DOHH2 (cell line): ENCODE data around the gene MRTFB.

ENCODE experiments used
- H3F3A ChIP-seq: fragments of 200-600 bp; sonication (generic), shearing (Covaris generic); 2 replicates; pipeline ENCODE4 v1.6.0; 2016; ENCODE audit warnings: antibody characterized with exemption, mild to moderate bottlenecking; ENCODE audit not compliant: control insufficient read depth, insufficient read depth
- H3K27ac ChIP-seq: fragments of 200-600 bp; sonication (generic); 2 replicates; pipeline ENCODE4 v1.5.1; 2014; ENCODE audit warnings: low read depth, mild to moderate bottlenecking, low read length, moderate library complexity
- H3K27me3 ChIP-seq: fragments of 200-600 bp; sonication (generic); 2 replicates; pipeline ENCODE4 v1.6.1; 2014; ENCODE audit warnings: mild to moderate bottlenecking, low read length, mixed read lengths; ENCODE audit not compliant: control insufficient read depth
- H3K36me3 ChIP-seq: fragments of 200-600 bp; sonication (generic); 2 replicates; pipeline ENCODE4 v1.6.1; 2014; ENCODE audit warnings: mild to moderate bottlenecking, low read length, moderate library complexity, mixed read lengths; ENCODE audit not compliant: control insufficient read depth
- H3K4me1 ChIP-seq: fragments of 200-600 bp; sonication (generic); 2 replicates; pipeline ENCODE4 v1.6.1; 2014; ENCODE audit warnings: mild to moderate bottlenecking, low read length, mixed read lengths; ENCODE audit not compliant: control insufficient read depth
- H3K4me2 ChIP-seq: fragments of 200-600 bp; sonication (generic); 2 replicates; pipeline ENCODE4 v1.6.0; 2014; ENCODE audit warnings: mild to moderate bottlenecking, low read length, moderate library complexity
- H3K4me3 ChIP-seq: fragments of 200-600 bp; sonication (generic); 2 replicates; pipeline ENCODE4 v1.5.1; 2014; ENCODE audit warnings: mild to moderate bottlenecking, low read length, mixed read lengths
- H3K79me2 ChIP-seq: fragments of 200-600 bp; sonication (generic); 2 replicates; pipeline ENCODE4 v1.6.1; 2014; ENCODE audit warnings: mild to moderate bottlenecking, low read length, mixed read lengths; ENCODE audit not compliant: control insufficient read depth
- H3K9me2 ChIP-seq: fragments of 200-600 bp; sonication (generic); replicated peaks from 2 replicates; pipeline ENCODE4 v1.6.1; 2014; ENCODE audit warnings: mild to moderate bottlenecking, low read length, mixed read lengths; ENCODE audit not compliant: control insufficient read depth
- H3K9me3 ChIP-seq: fragments of 200-600 bp; sonication (generic); 2 replicates; pipeline ENCODE4 v1.6.1; 2014; ENCODE audit warnings: antibody characterized with exemption, low read length, mixed read lengths; ENCODE audit not compliant: control insufficient read depth, insufficient read depth
- H4K20me1 ChIP-seq: fragments of 200-600 bp; sonication (generic); 2 replicates; pipeline ENCODE4 v1.6.0; 2014; ENCODE audit warnings: low read depth, mild to moderate bottlenecking, antibody characterized with exemption, low read length, moderate library complexity; ENCODE audit not compliant: control insufficient read depth, insufficient read depth
- EZH2phosphoT487 ChIP-seq: fragments of 200-600 bp; sonication (generic); IDR thresholded peaks from 2 replicates; pipeline ENCODE4 v1.6.1; 2017; ENCODE audit warnings: borderline replicate concordance, mild to moderate bottlenecking, antibody characterized with exemption, low read length, moderate library complexity, mixed read lengths
- TF ChIP-seq, protein P1 (sequence below): fragments of 200-600 bp; sonication (generic); IDR thresholded peaks from one replicate; pipeline ENCODE4 v1.5.1; 2014; ENCODE audit warnings: antibody characterized with exemption, mild to moderate bottlenecking, low read depth, low read length; ENCODE audit not compliant: poor library complexity, severe bottlenecking

Gene MRTFB

GRCh38 chr16:14215941-14216340 is 144.8 kb downstream of the MRTFB start:
- H3K27ac ChIP-seq, result no peak overlapping the region

GRCh38 chr16:14219983-14220382 is 148.9 kb downstream of the MRTFB start:
- Histone ChIP-seq H4K20me1 (no peaks in the 10 kb centered on the region), H3K9me2 (no peaks in the 10 kb centered on the region), H3K36me3 (peaks cover 4% of the 10 kb centered on the region; the same call in 1 of the 2 replicates), H3K4me2 (no peak overlapping the region), H3K9me3 (no peaks in the 10 kb centered on the region), H3K4me1 (no peaks in the 10 kb centered on the region), H3F3A (no peaks in the 10 kb centered on the region), H3K79me2 (no peaks in the 10 kb centered on the region), H3K4me3 (no peak overlapping the region), H3K27ac (no peak overlapping the region), H3K27me3 (no peaks in the 10 kb centered on the region)
- TF ChIP-seq, protein P1, sequence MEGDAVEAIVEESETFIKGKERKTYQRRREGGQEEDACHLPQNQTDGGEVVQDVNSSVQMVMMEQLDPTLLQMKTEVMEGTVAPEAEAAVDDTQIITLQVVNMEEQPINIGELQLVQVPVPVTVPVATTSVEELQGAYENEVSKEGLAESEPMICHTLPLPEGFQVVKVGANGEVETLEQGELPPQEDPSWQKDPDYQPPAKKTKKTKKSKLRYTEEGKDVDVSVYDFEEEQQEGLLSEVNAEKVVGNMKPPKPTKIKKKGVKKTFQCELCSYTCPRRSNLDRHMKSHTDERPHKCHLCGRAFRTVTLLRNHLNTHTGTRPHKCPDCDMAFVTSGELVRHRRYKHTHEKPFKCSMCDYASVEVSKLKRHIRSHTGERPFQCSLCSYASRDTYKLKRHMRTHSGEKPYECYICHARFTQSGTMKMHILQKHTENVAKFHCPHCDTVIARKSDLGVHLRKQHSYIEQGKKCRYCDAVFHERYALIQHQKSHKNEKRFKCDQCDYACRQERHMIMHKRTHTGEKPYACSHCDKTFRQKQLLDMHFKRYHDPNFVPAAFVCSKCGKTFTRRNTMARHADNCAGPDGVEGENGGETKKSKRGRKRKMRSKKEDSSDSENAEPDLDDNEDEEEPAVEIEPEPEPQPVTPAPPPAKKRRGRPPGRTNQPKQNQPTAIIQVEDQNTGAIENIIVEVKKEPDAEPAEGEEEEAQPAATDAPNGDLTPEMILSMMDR, result no peak
- TF ChIP-seq EZH2phosphoT487, result no peak

More at GRCh38 chr16:14215941-14216340, 144.8 kb downstream of the MRTFB start:
- H3K27me3 ChIP-seq, result no peaks in the 10 kb centered on the region
- no peak overlapping the region for H3K4me2 ChIP-seq
- no peak overlapping the region for H3K4me3 ChIP-seq
- H3K9me3 ChIP-seq, result no peaks in the 10 kb centered on the region
- TF ChIP-seq EZH2phosphoT487, result no peak
- TF ChIP-seq, protein P1, result no peak
- no peaks in the 10 kb centered on the region for H3F3A ChIP-seq
- no peaks in the 10 kb centered on the region for H4K20me1 ChIP-seq
- H3K9me2 ChIP-seq, result no peaks in the 10 kb centered on the region
- H3K36me3 ChIP-seq, result no peaks in the 10 kb centered on the region; the same call in 1 of the 2 replicates
- no peaks in the 10 kb centered on the region for H3K79me2 ChIP-seq
- no peaks in the 10 kb centered on the region for H3K4me1 ChIP-seq

- Histone ChIP-seq H4K20me1 (no peaks in the 10 kb centered on the region), H3K4me3 (no peak overlapping the region), H3F3A (no peaks in the 10 kb centered on the region), H3K4me1 (no peaks in the 10 kb centered on the region), H3K79me2 (no peaks in the 10 kb centered on the region), H3K4me2 (no peak overlapping the region), H3K27ac (no peak overlapping the region), H3K27me3 (no peaks in the 10 kb centered on the region), H3K9me3 (no peaks in the 10 kb centered on the region), H3K9me2 (no peaks in the 10 kb centered on the region), H3K36me3 (peaks cover 7% of the 10 kb centered on the region; the same call in 1 of the 2 replicates)
- no peak for TF ChIP-seq EZH2phosphoT487
- TF ChIP-seq, protein P1, result no peak
Observed at GRCh38 chr16:14223632-14224031, 152.5 kb downstream of the MRTFB start.

DNA sequence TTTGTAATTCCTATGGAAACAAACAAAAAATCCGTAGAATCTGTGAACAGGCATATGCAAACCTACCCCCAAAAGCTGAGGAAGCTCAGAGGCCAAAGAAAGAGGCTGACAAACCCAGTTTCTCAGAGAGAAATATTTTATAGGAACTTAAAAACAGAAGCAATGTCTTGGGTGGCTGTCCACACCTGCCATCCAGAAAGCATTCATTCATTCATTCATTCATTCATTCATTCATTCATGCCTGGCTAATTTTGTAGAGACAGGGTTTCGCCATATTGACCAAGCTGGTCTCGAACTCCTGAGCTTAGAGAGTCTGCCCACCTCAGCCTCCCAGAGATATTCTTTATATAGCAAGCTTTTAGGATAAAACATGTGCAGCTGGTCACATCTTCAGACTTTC is 154.3 kb downstream of the MRTFB start:
- H3K4me2 ChIP-seq, result no peak overlapping the region
- H3K36me3 ChIP-seq, result peaks cover 7% of the 10 kb centered on the region; the same call in 1 of the 2 replicates
- no peaks in the 10 kb centered on the region for H3K79me2 ChIP-seq
- no peaks in the 10 kb centered on the region for H3K27me3 ChIP-seq
- TF ChIP-seq EZH2phosphoT487, result no peak
- TF ChIP-seq, protein P1, result no peak
- no peaks in the 10 kb centered on the region for H4K20me1 ChIP-seq
- no peak overlapping the region for H3K27ac ChIP-seq
- H3K4me1 ChIP-seq, result no peaks in the 10 kb centered on the region
- H3K9me2 ChIP-seq, result no peaks in the 10 kb centered on the region
- H3K4me3 ChIP-seq, result no peak overlapping the region
- H3K9me3 ChIP-seq, result no peaks in the 10 kb centered on the region
- no peaks in the 10 kb centered on the region for H3F3A ChIP-seq
